Breast epithelium (tissue), 4 donors: ENCODE measurements around the gene FOXK1. TPM values are rescaled to one million over a fixed set of nuclear protein-coding genes. Genes with fewer than 3 reads are reported as not detected.
"Not testable (repeated sequence)": the region's sequence is repeated elsewhere in the genome, so short reads cannot be mapped to it uniquely, and the experiment has no call there.

ENCODE experiments used
- DNase-seq, 2 donors: peaks; one replicate each; pipeline ENCODE4 v3.0.0-alpha.2; 2019; ENCODE audit warnings: low spot score in 2 of 2
- H3K27ac ChIP-seq, 2 donors: fragments of 200-600 bp; sonication (generic) in 1 of 2; one replicate each; pipeline ENCODE4 v1.5.1; 2016 to 2019; ENCODE audit warnings: mild to moderate bottlenecking in 1 of 2
- H3K27me3 ChIP-seq, 2 donors: fragments of 200-600 bp; sonication (generic) in 1 of 2; one replicate each; pipeline versions ENCODE4 v1.5.1 to v1.6.0; 2017 to 2019; ENCODE audit warnings: control low read depth in 1 of 2, mild to moderate bottlenecking in 1 of 2
- H3K36me3 ChIP-seq: fragments of 200-600 bp; one replicate; pipeline ENCODE4 v1.5.1; 2019
- H3K4me1 ChIP-seq, 2 donors: fragments of 200-600 bp; sonication (generic); one replicate each; pipeline ENCODE4 v1.5.1; 2016 to 2019; ENCODE audit warnings: control low read depth in 1 of 2
- H3K4me3 ChIP-seq, 3 donors: fragments of 200-600 bp; sonication (generic); 1 replicate in 2 of 3; 2 replicates in 1 of 3; pipeline ENCODE4 v1.5.1; 2016 to 2019; ENCODE audit warnings: mild to moderate bottlenecking in 3 of 3, moderate library complexity in 2 of 3
- H3K9me3 ChIP-seq, 2 donors: fragments of 200-600 bp; sonication (generic) in 1 of 2; one replicate each; pipeline ENCODE4 v1.5.1; 2016 to 2019; ENCODE audit warnings: control low read depth in 1 of 2
- CTCF ChIP-seq, 3 donors: fragments of 450-650 bp; IDR thresholded peaks; one replicate each; pipeline ENCODE4 v1.5.1; 2016 to 2017; ENCODE audit warnings: antibody characterized with exemption in 3 of 3, mild to moderate bottlenecking in 3 of 3, moderate library complexity in 3 of 3
- POLR2A ChIP-seq: fragments of 450-650 bp; IDR thresholded peaks from one replicate; pipeline ENCODE4 v1.6.1; 2016; ENCODE audit warnings: antibody characterized with exemption, mild to moderate bottlenecking, moderate library complexity
- POLR2AphosphoS5 ChIP-seq, 3 donors: sonication (generic); formaldehyde crosslinking; IDR thresholded peaks; one replicate each; pipeline ENCODE4 v1.6.1; 2017; ENCODE audit warnings: antibody characterized with exemption in 3 of 3
- intact Hi-C: fragments of 100-400 bp; cut with DNase I; formaldehyde crosslinking; loops from one replicate; pipeline ENCODE4 v1.15.1; 2023; ENCODE audit warnings: low total_unique reads
- total RNA-seq, 3 donors: library from RNA; depleted of rRNA; stranded (reverse); fragments of >200 nt; gene quantifications; one replicate each; pipeline ENCODE4 v1.1.0, GENCODE V29; 2016

The FOXK1 gene
- total RNA-seq, 3 donors from 2014 or later, result 11.7 to 16.5 (median 15.7) TPM

- H3K27me3 ChIP-seq, result no peaks in the 10 kb centered on the region
- no peaks in the 10 kb centered on the region for H3K4me1 ChIP-seq
- DNase-seq, result no peak
- TF ChIP-seq CTCF (IDR thresholded peaks at IDR 0.05) (no peak), POLR2AphosphoS5 (IDR thresholded peaks at IDR 0.05) (no peak), POLR2A (no peak)
- H3K9me3 ChIP-seq, result no peaks in the 10 kb centered on the region
- intact Hi-C loops, result no loop called here
- no peak overlapping the region for H3K27ac ChIP-seq
- H3K4me3 ChIP-seq, result no peak overlapping the region
- H3K36me3 ChIP-seq, result no peaks in the 10 kb centered on the region
These were observed 9.1 kb downstream of the FOXK1 start for GRCh38 chr7:4690953-4691856.

- no peak overlapping the region for H3K27ac ChIP-seq
- DNase-seq, result no peak
- H3K36me3 ChIP-seq, result no peaks in the 10 kb centered on the region
- H3K4me1 ChIP-seq, result no peaks in the 10 kb centered on the region
- intact Hi-C loops, result no loop called here
- H3K27me3 ChIP-seq, result no peaks in the 10 kb centered on the region
- H3K4me3 ChIP-seq, result no peak overlapping the region
- TF ChIP-seq POLR2AphosphoS5 (IDR thresholded peaks at IDR 0.05) (no peak), POLR2A (no peak), CTCF (IDR thresholded peaks at IDR 0.05) (no peak)
- H3K9me3 ChIP-seq, result no peaks in the 10 kb centered on the region
These were observed 10.0 kb downstream of the FOXK1 start for GRCh38 chr7:4692055-4692454.

GRCh38 chr7:4692622-4693021 is 10.5 kb downstream of the FOXK1 start:
- H3K4me1 ChIP-seq, H3K9me3 ChIP-seq, H3K27ac ChIP-seq, intact Hi-C loops, H3K4me3 ChIP-seq, DNase-seq, H3K36me3 ChIP-seq, H3K27me3 ChIP-seq: not testable (repeated sequence)

- TF ChIP-seq POLR2A (no peak), POLR2AphosphoS5 (IDR thresholded peaks at IDR 0.05) (no peak), CTCF (IDR thresholded peaks at IDR 0.05) (no peak)
- Histone ChIP-seq H3K27ac (no peak overlapping the region), H3K36me3 (no peaks in the 10 kb centered on the region), H3K4me1 (no peaks in the 10 kb centered on the region), H3K4me3 (no peak overlapping the region), H3K27me3 (no peaks in the 10 kb centered on the region), H3K9me3 (no peaks in the 10 kb centered on the region)
- intact Hi-C loops, result no loop called here
- DNase-seq, result no peak
These were observed 11.1 kb downstream of the FOXK1 start for GRCh38 chr7:4693152-4693551.

GRCh38 chr7:4693749-4694148 is 11.7 kb downstream of the FOXK1 start:
- Histone ChIP-seq H3K4me1 (no peaks in the 10 kb centered on the region), H3K36me3 (no peaks in the 10 kb centered on the region), H3K9me3 (no peaks in the 10 kb centered on the region), H3K27me3 (no peaks in the 10 kb centered on the region), H3K4me3 (no peak overlapping the region), H3K27ac (no peak overlapping the region)
- intact Hi-C loops, result no loop called here
- no peak for DNase-seq
- TF ChIP-seq POLR2A (no peak), CTCF (IDR thresholded peaks at IDR 0.05) (no peak), POLR2AphosphoS5 (IDR thresholded peaks at IDR 0.05) (no peak)
